KMS-11 (cell line): ENCODE results near the gene CHIT1.

Experiments used
- H2AFZ ChIP-seq: fragments of 200-600 bp; sonication (generic); 2 replicates; pipeline ENCODE4 v1.6.1; 2016; ENCODE audit warnings: antibody characterized with exemption, mixed run types, low read depth
- H3K27ac ChIP-seq: fragments of 200-600 bp; sonication (generic); 2 replicates; pipeline ENCODE4 v1.6.1; 2016; ENCODE audit warnings: mild to moderate bottlenecking, mixed run types
- H3K27me3 ChIP-seq: fragments of 200-600 bp; sonication (generic); 2 replicates; pipeline ENCODE4 v1.6.1; 2017; ENCODE audit warnings: mild to moderate bottlenecking, low read depth, mixed run types, moderate library complexity; ENCODE audit not compliant: insufficient read depth
- H3K36me3 ChIP-seq: fragments of 200-600 bp; sonication (generic); 2 replicates; pipeline ENCODE4 v1.6.1; 2017; ENCODE audit warnings: mild to moderate bottlenecking, mixed run types; ENCODE audit not compliant: insufficient read depth
- H3K4me1 ChIP-seq: fragments of 200-600 bp; sonication (generic); 2 replicates; pipeline ENCODE4 v1.6.1; 2016; ENCODE audit warnings: mild to moderate bottlenecking, low read depth, mixed run types; ENCODE audit not compliant: poor library complexity, severe bottlenecking
- H3K4me2 ChIP-seq: fragments of 200-600 bp; sonication (generic); 2 replicates; pipeline ENCODE4 v1.7.0; 2016; ENCODE audit warnings: mild to moderate bottlenecking, mixed run types
- H3K4me3 ChIP-seq: fragments of 200-600 bp; sonication (generic); IDR thresholded peaks from 2 replicates; pipeline ENCODE4 v1.6.1; 2017; ENCODE audit warnings: low read depth, low read length, mixed read lengths; ENCODE audit not compliant: insufficient read depth
- H3K79me2 ChIP-seq: fragments of 200-600 bp; sonication (generic); 2 replicates; pipeline ENCODE4 v1.6.1; 2016; ENCODE audit warnings: low read depth, mixed run types; ENCODE audit not compliant: insufficient read depth
- H3K9ac ChIP-seq: fragments of 200-600 bp; sonication (generic); 2 replicates; pipeline ENCODE4 v1.6.1; 2016; ENCODE audit warnings: mild to moderate bottlenecking, mixed run types
- H4K20me1 ChIP-seq: fragments of 200-600 bp; sonication (generic); 2 replicates; pipeline ENCODE4 v1.6.1; 2016; ENCODE audit warnings: mild to moderate bottlenecking, mixed run types; ENCODE audit not compliant: insufficient read depth
- CTCF ChIP-seq: fragments of 200-600 bp; sonication (generic); conservative IDR thresholded peaks from 2 replicates; pipeline ENCODE4 v1.6.1; 2017; ENCODE audit warnings: low read depth, mild to moderate bottlenecking, antibody characterized with exemption, low read length, moderate library complexity, mixed read lengths

The CHIT1 gene

GRCh38 chr1:203187689-203188264, 41.7 kb downstream of the CHIT1 start:
- H3K4me2 ChIP-seq, result no peak overlapping the region
- no peaks in the 10 kb centered on the region for H3K4me1 ChIP-seq
- no peak for TF ChIP-seq CTCF
- no peak overlapping the region for H3K9ac ChIP-seq
- no peaks in the 10 kb centered on the region for H3K36me3 ChIP-seq
- H3K4me3 ChIP-seq, result no peak overlapping the region
- H3K27ac ChIP-seq, result no peak overlapping the region
- H4K20me1 ChIP-seq, result no peaks in the 10 kb centered on the region
- no peaks in the 10 kb centered on the region for H3K27me3 ChIP-seq
- H3K79me2 ChIP-seq, result no peaks in the 10 kb centered on the region
- H2AFZ ChIP-seq, result no peak overlapping the region

- no peaks in the 10 kb centered on the region for H3K27me3 ChIP-seq
- H3K79me2 ChIP-seq, result no peaks in the 10 kb centered on the region
- TF ChIP-seq CTCF, result no peak
- no peak overlapping the region for H2AFZ ChIP-seq
- no peaks in the 10 kb centered on the region for H4K20me1 ChIP-seq
- H3K27ac ChIP-seq, result no peak overlapping the region
- H3K4me2 ChIP-seq, result no peak overlapping the region
- no peak overlapping the region for H3K4me3 ChIP-seq
- no peak overlapping the region for H3K9ac ChIP-seq
- no peaks in the 10 kb centered on the region for H3K36me3 ChIP-seq
- H3K4me1 ChIP-seq, result no peaks in the 10 kb centered on the region
Observed at GRCh38 chr1:203187304-203187685, 42.2 kb downstream of the CHIT1 start.

- H3K79me2 ChIP-seq, result no peaks in the 10 kb centered on the region
- H3K27me3 ChIP-seq, result no peaks in the 10 kb centered on the region
- no peaks in the 10 kb centered on the region for H3K36me3 ChIP-seq
- no peak for TF ChIP-seq CTCF
- no peaks in the 10 kb centered on the region for H3K4me1 ChIP-seq
- H3K27ac ChIP-seq, result no peak within 1 kb of the TSS
- no peak within 1 kb of the TSS for H3K4me2 ChIP-seq
- H3K9ac ChIP-seq, result no peak within 1 kb of the TSS
- no peak within 1 kb of the TSS for H3K4me3 ChIP-seq
- no peaks in the 10 kb centered on the region for H4K20me1 ChIP-seq
- H2AFZ ChIP-seq, result no peak within 1 kb of the TSS
Observed at GRCh38 chr1:203186446-203187303, 42.8 kb downstream of the CHIT1 start, which contains the start of gene CHI3L1. CHI3L1 (minus strand) TSS chr1:203186704; CDS start chr1:203186623, 81 bp downstream.

GRCh38 chr1:203186091-203186445, 43.4 kb downstream of the CHIT1 start:
- no peak overlapping the region for H2AFZ ChIP-seq
- H3K79me2 ChIP-seq, result no peaks in the 10 kb centered on the region
- no peak overlapping the region for H3K4me3 ChIP-seq
- H4K20me1 ChIP-seq, result no peaks in the 10 kb centered on the region
- no peaks in the 10 kb centered on the region for H3K4me1 ChIP-seq
- no peak overlapping the region for H3K27ac ChIP-seq
- no peak for TF ChIP-seq CTCF
- H3K4me2 ChIP-seq, result no peak overlapping the region
- no peaks in the 10 kb centered on the region for H3K36me3 ChIP-seq
- H3K27me3 ChIP-seq, result no peaks in the 10 kb centered on the region
- H3K9ac ChIP-seq, result no peak overlapping the region
